Pancreas (tissue), 10 donors: Measurements from ENCODE around the gene CHMP2A. TPM values are rescaled to one million over a fixed set of nuclear protein-coding genes. Genes with fewer than 3 reads are reported as not detected.

Experiments used
- ATAC-seq, 4 donors: fragments of 200-7000 bp; cut with Tn5 transposase; one replicate each; pipeline versions ENCODE4 v1.8.0 to v1.9.1; 2020; ENCODE audit warnings: mild to moderate bottlenecking in 4 of 4, moderate library complexity in 4 of 4
- DNase-seq, 6 donors: peaks; one replicate each; pipeline ENCODE4 v3.0.0-alpha.2; 2020
- FAIRE-seq: peaks from 2 replicates; lab custom pipeline; 2012; peaks lifted over from hg19 to GRCh38; lab: Jason Lieb, UNC
- H3K27ac ChIP-seq, 4 donors: fragments of 200-600 bp; sonication (generic); 1 replicate in 3 of 4; 2 replicates in 1 of 4; pipeline versions ENCODE4 v1.5.0 to v1.8.0; 2020
- H3K27me3 ChIP-seq, 4 donors: fragments of 200-600 bp; one replicate each; pipeline ENCODE4 v1.8.0; 2021
- H3K36me3 ChIP-seq, 3 donors: fragments of 200-600 bp; sonication (generic) in 1 of 3; one replicate each; pipeline versions ENCODE4 v1.5.0 to v1.8.0; 2020 to 2021
- H3K4me1 ChIP-seq, 3 donors: fragments of 200-600 bp; one replicate each; pipeline ENCODE4 v1.8.0; 2021
- H3K4me3 ChIP-seq, 4 donors: fragments of 200-600 bp; sonication (generic) in 2 of 4; one replicate each; pipeline versions ENCODE4 v1.5.0 to v1.8.0; 2020 to 2021
- H3K9me3 ChIP-seq, 4 donors: fragments of 200-600 bp; one replicate each; pipeline ENCODE4 v1.8.0; 2021
- WGBS, 2 donors: extraction: QIAGEN DNeasy Blood & Tissue Kit; methylation state at CpG; one replicate each; pipeline ENCODE4 v1.1.7; 2013; 5-methylcytosine and 5-hydroxymethylcytosine counted together
- intact Hi-C, 3 donors: fragments of 100-400 bp; cut with DNase I; formaldehyde crosslinking; loops; one replicate each; pipeline versions ENCODE4 v1.11.1 to v1.14.2; 2022
- polyA plus RNA-seq, 2 donors: library from polyadenylated mRNA; stranded (reverse); fragments of 200-250 nt; gene quantifications; one replicate each; pipeline ENCODE4 v1.2.3, GENCODE V29; 2013
- total RNA-seq, 6 donors: library from RNA; stranded (reverse); fragmentation: NEBNext Ultra II Directional in 4 of 6; extraction: Animal tissue kit (Norgen Biotek cat#: 25700) in 4 of 6; gene quantifications; one replicate each; pipeline versions ENCODE4 v1.2.1 to v1.2.4, GENCODE V29; 2021 to 2023
- TF ChIP-seq, protein P1 (sequence below), 4 donors: fragments of 200-600 bp; sonication (generic) in 3 of 4; IDR thresholded peaks; one replicate each; pipeline versions ENCODE4 v1.5.0 to v1.8.0; 2021; ENCODE audit warnings: antibody characterized with exemption in 4 of 4
- donor health status: healthy with polysubstance abuse.
- donor health status: DM: no; HTN: no; CAD: no; lungs with moderate emphysema.
- donor health status: DM: no; HTN: no; CAD: no.
- donor health status: control.
- donor health status: control.
- donor health status: Bipolar disorder and iron deficiency.
- donor health status: DM: yes; HTN: yes; CAD: no.
- donor health status: DM: no; HTN: no; CAD: no.
- donor health status: DM: no; HTN: no; CAD: no.
- donor health status: DM: yes; HTN: yes; CAD: no.

Gene CHMP2A
- total and polyA plus RNA-seq, 8 donors, result 45.8 to 118 (median 60.0) TPM

DNA sequence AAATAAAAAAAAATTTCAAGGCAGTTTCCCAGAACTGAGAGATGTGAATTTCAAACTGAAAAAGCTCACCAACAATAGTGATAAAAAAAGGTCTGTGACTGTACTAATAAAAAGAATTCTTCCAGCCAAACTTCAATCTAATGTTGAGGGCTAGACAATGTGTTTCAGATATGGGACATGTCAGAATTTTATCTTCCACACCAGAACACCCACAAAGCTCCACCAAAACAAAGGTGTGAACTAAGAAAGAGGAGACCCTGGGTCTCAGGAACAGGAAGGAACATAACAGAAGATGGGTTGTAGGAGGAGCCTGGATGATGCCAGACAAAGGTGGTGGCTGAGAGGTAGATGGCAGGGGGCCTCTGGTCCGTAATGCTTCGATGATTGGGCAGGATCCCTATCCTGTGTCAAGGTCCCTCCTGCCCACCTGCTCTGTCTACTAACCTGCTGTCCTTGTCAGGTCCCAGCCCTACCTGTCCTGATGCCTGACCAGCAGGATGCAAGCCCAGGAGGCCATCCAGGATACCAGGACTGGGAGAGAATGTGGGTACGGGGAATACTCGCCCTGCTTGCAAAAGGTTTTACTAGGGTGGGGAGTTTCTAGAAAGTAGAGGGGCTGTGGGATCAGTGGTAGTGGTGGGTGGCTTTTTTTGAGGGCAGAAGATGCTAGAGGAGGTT lies 13.7 kb upstream of the CHMP2A start:
- DNase-seq (peak in 4 of 6 donors; percentile 3 to 12 (median 10)), FAIRE-seq (no peak), ATAC-seq (no peak)
- no peak overlapping the region for H3K4me3 ChIP-seq
- no peaks in the 10 kb centered on the region for H3K27me3 ChIP-seq
- H3K36me3 ChIP-seq, result no peaks in the 10 kb centered on the region
- intact Hi-C loops, result no loop called here
- no peak overlapping the region for H3K27ac ChIP-seq
- WGBS, 2 donors, result 87 to 89% methylated on average over 4 of the region's 4 CpGs
- H3K9me3 ChIP-seq, result no peaks in the 10 kb centered on the region
- TF ChIP-seq, protein P1, sequence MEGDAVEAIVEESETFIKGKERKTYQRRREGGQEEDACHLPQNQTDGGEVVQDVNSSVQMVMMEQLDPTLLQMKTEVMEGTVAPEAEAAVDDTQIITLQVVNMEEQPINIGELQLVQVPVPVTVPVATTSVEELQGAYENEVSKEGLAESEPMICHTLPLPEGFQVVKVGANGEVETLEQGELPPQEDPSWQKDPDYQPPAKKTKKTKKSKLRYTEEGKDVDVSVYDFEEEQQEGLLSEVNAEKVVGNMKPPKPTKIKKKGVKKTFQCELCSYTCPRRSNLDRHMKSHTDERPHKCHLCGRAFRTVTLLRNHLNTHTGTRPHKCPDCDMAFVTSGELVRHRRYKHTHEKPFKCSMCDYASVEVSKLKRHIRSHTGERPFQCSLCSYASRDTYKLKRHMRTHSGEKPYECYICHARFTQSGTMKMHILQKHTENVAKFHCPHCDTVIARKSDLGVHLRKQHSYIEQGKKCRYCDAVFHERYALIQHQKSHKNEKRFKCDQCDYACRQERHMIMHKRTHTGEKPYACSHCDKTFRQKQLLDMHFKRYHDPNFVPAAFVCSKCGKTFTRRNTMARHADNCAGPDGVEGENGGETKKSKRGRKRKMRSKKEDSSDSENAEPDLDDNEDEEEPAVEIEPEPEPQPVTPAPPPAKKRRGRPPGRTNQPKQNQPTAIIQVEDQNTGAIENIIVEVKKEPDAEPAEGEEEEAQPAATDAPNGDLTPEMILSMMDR (IDR thresholded peaks at IDR 0.05), result no peak
- H3K4me1 ChIP-seq, result peaks cover 0 to 6% (median 4%) of the 10 kb centered on the region in 3 donors

DNA sequence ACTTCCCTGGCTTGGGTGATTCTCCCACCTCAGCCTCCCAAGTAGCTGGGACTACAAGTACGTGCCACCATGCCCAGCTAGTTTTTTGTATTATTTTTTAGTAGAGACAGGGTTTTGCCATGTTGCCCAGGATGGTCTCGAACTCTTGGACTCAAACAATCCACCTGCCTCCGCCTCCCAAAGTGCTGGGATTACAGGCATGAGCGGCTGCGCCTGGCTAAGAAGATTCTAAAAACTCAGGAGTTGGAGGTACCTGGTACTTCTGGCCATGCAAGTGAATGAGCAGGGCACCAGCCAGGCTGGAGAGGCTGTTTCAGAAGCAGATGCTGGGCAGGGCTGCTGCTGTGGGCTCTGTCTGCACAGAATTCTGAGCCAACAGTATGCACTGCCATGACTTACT lies 12.1 kb upstream of the CHMP2A start:
- FAIRE-seq (no peak), ATAC-seq (no peak), DNase-seq (peak in 4 of 6 donors; percentile 1 to 21 (median 10))
- Histone ChIP-seq H3K27ac (no peak overlapping the region), H3K9me3 (no peaks in the 10 kb centered on the region), H3K27me3 (no peaks in the 10 kb centered on the region), H3K4me3 (no peak overlapping the region), H3K36me3 (no peaks in the 10 kb centered on the region), H3K4me1 (peaks cover 13 to 14% (median 14%) of the 10 kb centered on the region in 3 donors)
- intact Hi-C loops, result no loop called here
- WGBS, 2 donors, result 96 to 97% methylated on average over 5 of the region's 5 CpGs
- TF ChIP-seq, protein P1 (IDR thresholded peaks at IDR 0.05), result no peak

DNA sequence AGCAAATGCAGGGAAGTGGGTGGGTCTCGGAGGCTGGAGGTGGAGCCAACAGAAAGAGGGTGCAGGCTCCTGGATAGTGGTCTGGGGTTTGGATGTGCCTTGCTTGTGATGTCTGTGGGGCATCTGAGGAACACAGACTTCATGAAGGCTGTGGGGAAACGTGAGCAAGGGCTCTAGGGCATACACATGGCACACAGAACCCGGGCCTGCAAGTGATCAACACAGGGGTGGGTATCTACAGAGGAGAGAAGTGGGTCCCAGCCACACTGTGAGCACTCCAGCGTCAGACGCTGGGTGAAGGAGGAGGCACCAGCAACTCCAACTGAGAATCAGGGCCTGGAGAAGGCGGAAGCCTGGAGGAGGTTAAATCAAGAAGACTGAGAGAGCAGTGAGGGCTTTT lies 8.9 kb upstream of the CHMP2A start:
- no peak for FAIRE-seq
- intact Hi-C loops, result no loop called here
- H3K4me1 ChIP-seq, result peaks cover 14 to 22% (median 19%) of the 10 kb centered on the region in 3 donors
- TF ChIP-seq, protein P1 (IDR thresholded peaks at IDR 0.05), result no peak
- H3K4me3 ChIP-seq, result no peak overlapping the region
- H3K27ac ChIP-seq, result no peak overlapping the region
- WGBS, 2 donors, result 70 to 81% methylated on average over 6 of the region's 6 CpGs
- no peak for ATAC-seq
- DNase-seq, result peak in 4 of 6 donors; percentile 4 to 28 (median 14)
- no peaks in the 10 kb centered on the region for H3K36me3 ChIP-seq
- no peaks in the 10 kb centered on the region for H3K27me3 ChIP-seq
- H3K9me3 ChIP-seq, result no peaks in the 10 kb centered on the region

DNA sequence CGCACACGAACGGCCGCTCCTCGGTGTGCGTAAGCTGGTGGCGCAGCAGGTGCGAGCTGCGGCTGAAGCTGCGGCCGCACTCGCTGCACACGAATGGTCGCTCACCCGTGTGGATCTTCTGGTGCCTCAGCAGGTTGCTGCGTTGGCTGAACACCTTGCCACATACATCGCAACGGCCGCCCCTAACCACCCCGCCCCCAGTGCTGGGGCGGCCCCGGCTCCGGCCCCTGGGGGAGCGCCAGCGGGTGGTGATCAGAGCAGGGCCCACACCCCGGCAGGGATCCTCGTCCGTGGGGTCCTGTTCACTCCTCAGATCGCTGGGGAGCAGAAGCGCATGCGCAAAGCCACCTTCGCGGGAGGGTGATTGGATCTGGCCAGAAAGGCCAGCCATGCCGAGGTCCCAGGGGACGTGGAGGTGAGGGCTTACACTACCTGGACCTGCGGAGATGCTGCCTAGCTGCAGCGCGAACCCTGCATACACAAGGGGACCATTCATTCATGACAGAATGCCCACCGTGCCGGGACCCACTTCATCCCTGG lies 8.2 kb upstream of the CHMP2A start:
- TF ChIP-seq, protein P1 (IDR thresholded peaks at IDR 0.05), result no peak
- no peaks in the 10 kb centered on the region for H3K9me3 ChIP-seq
- intact Hi-C loops, result no loop called here
- H3K36me3 ChIP-seq, result no peaks in the 10 kb centered on the region
- peak overlapping the region in 3 of 4 donors; percentile 5 to 33 (median 32) for H3K4me3 ChIP-seq
- H3K27me3 ChIP-seq, result no peaks in the 10 kb centered on the region
- 2 to 4% methylated on average over 39 to 40 of the region's 40 CpGs for whole genome bisulfite sequencing, 2 donors
- H3K27ac ChIP-seq, result peak overlapping the region in 1 of 4 donors; percentile 28
- DNase-seq (peak in 4 of 6 donors; percentile 57 to 87 (median 72)), FAIRE-seq (no peak), ATAC-seq (no peak)
- H3K4me1 ChIP-seq, result peaks cover 14 to 22% (median 19%) of the 10 kb centered on the region in 3 donors
